ENCODE measurements around the gene PLA2G4A.
"Not testable (repeated sequence)": the region's sequence is repeated elsewhere in the genome, so short reads cannot be mapped to it uniquely, and the experiment has no call there.

PLA2G4A gene

GRCh38 chr1:186901631-186902030, 72.9 kb downstream of the PLA2G4A start:
- no peak overlapping the region for H3K27ac ChIP-seq (ENCODE audit: low read length)
- H3K4me3 ChIP-seq (ENCODE audit: low read length) = no peak overlapping the region
- H3K9me3 ChIP-seq (ENCODE audit: insufficient read depth, low read depth, low read length) = no peaks in the 10 kb centered on the region
- no peak overlapping the region for H3K9ac ChIP-seq (ENCODE audit: low read depth, low read length)
- H3K36me3 ChIP-seq (ENCODE audit: insufficient read depth, low read depth, low read length) = no peaks in the 10 kb centered on the region
- H3K27me3 ChIP-seq (ENCODE audit: insufficient read depth, low read length) = no peaks in the 10 kb centered on the region
- H3K4me1 ChIP-seq (ENCODE audit: insufficient read depth, low read length) = no peaks in the 10 kb centered on the region

GRCh38 chr1:186903374-186904136, 74.8 kb downstream of the PLA2G4A start:
- Histone ChIP-seq H3K4me1 (ENCODE audit: insufficient read depth, low read length) (no peaks in the 10 kb centered on the region), H3K4me3 (ENCODE audit: low read length) (no peak overlapping the region), H3K9ac (ENCODE audit: low read depth, low read length) (no peak overlapping the region), H3K27me3 (ENCODE audit: insufficient read depth, low read length) (no peaks in the 10 kb centered on the region), H3K36me3 (ENCODE audit: insufficient read depth, low read depth, low read length) (no peaks in the 10 kb centered on the region), H3K27ac (ENCODE audit: low read length) (no peak overlapping the region), H3K9me3 (ENCODE audit: insufficient read depth, low read depth, low read length) (no peaks in the 10 kb centered on the region)

- Histone ChIP-seq H3K36me3 (ENCODE audit: insufficient read depth, low read depth, low read length) (no peaks in the 10 kb centered on the region), H3K9me3 (ENCODE audit: insufficient read depth, low read depth, low read length) (no peaks in the 10 kb centered on the region), H3K27me3 (ENCODE audit: insufficient read depth, low read length) (no peaks in the 10 kb centered on the region), H3K9ac (ENCODE audit: low read depth, low read length) (no peak overlapping the region), H3K4me3 (ENCODE audit: low read length) (no peak overlapping the region), H3K27ac (ENCODE audit: low read length) (no peak overlapping the region), H3K4me1 (ENCODE audit: insufficient read depth, low read length) (no peaks in the 10 kb centered on the region)
These were observed 75.6 kb downstream of the PLA2G4A start for GRCh38 chr1:186904361-186904760.

DNA sequence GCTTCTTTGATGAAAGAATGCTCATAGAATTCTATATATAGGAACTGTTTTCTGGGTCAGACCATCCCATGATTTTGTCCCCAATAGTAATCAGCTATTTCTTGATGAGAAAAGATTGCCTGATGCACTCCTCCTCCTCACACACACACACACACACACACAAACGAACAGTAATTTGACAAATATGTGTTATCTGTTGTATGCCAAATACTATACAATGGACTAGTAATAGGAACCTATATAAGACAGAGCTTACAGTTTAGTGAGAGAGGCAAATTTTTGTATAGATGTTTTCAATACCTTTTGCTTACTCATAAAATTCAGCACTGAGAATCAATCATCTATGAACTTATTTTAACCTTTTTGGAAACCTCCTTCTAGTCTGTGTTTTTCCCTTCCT, 76.8 kb downstream of the PLA2G4A start:
- Histone ChIP-seq H3K9me3 (ENCODE audit: insufficient read depth, low read depth, low read length) (no peaks in the 10 kb centered on the region), H3K9ac (ENCODE audit: low read depth, low read length) (no peak overlapping the region), H3K36me3 (ENCODE audit: insufficient read depth, low read depth, low read length) (no peaks in the 10 kb centered on the region), H3K4me1 (ENCODE audit: insufficient read depth, low read length) (no peaks in the 10 kb centered on the region), H3K27me3 (ENCODE audit: insufficient read depth, low read length) (no peaks in the 10 kb centered on the region), H3K27ac (ENCODE audit: low read length) (no peak overlapping the region), H3K4me3 (ENCODE audit: low read length) (no peak overlapping the region)

DNA sequence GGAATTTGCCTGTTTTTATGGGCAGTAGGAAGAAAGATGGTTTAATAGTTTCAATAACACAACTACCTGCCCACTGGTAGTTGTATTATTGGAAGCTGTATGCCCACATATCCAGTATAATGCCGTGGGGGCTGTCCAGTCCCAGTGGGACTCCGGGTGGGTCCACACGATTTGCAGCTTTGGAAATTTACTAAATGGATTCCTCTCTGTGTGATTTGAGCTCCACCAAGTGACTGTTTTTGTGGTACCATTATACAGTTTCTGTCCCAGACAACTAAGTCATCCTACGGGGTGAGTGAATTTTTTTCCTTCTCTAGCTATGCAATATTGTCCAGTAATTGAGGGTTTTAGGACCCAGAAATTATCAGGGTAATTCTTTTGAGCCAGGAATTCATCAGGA, 86.8 kb downstream of the PLA2G4A start:
- Histone ChIP-seq H3K9ac (ENCODE audit: low read depth, low read length) (no peak overlapping the region), H3K4me1 (ENCODE audit: insufficient read depth, low read length) (no peaks in the 10 kb centered on the region), H3K36me3 (ENCODE audit: insufficient read depth, low read depth, low read length) (no peaks in the 10 kb centered on the region), H3K9me3 (ENCODE audit: insufficient read depth, low read depth, low read length) (no peaks in the 10 kb centered on the region), H3K27me3 (ENCODE audit: insufficient read depth, low read length) (no peaks in the 10 kb centered on the region), H3K27ac (ENCODE audit: low read length) (no peak overlapping the region), H3K4me3 (ENCODE audit: low read length) (no peak overlapping the region)

DNA sequence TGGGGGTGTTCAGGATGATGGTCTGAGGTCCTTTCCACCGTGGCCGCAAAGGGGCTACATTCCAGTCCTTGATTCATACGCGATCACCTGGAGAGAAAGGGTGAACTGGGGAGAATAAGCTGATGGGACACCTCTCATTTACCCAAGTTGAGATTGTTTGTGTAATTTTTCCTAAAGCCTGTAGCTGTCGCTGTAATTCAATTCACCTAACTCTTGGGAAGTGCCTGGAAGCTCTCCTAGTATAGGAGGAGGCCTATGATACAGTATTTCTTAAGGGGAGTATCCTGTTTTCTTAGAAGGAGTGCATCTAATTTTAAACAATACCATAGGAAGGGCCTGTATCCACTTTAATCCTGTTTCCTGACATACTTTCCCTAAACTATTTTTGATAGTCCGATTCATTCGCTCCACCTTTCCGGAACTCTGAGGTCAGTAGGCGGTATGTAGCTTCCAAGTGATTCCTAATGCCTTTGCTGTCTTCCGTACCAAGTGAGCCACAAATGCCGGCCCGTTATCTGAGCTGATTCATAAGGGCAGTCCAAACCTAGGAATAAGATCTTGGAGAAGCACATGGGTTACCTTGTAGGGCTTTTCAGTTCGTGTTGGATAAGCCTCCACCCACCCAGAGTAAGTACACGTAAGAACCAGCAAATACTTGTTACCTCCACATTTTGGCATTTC, 88.5 kb downstream of the PLA2G4A start:
- H3K4me3 ChIP-seq (ENCODE audit: low read length); H3K36me3 ChIP-seq (ENCODE audit: insufficient read depth, low read depth, low read length); H3K27me3 ChIP-seq (ENCODE audit: insufficient read depth, low read length); H3K27ac ChIP-seq (ENCODE audit: low read length); H3K9ac ChIP-seq (ENCODE audit: low read depth, low read length); H3K9me3 ChIP-seq (ENCODE audit: insufficient read depth, low read depth, low read length); H3K4me1 ChIP-seq (ENCODE audit: insufficient read depth, low read length): not testable (repeated sequence)

DNA sequence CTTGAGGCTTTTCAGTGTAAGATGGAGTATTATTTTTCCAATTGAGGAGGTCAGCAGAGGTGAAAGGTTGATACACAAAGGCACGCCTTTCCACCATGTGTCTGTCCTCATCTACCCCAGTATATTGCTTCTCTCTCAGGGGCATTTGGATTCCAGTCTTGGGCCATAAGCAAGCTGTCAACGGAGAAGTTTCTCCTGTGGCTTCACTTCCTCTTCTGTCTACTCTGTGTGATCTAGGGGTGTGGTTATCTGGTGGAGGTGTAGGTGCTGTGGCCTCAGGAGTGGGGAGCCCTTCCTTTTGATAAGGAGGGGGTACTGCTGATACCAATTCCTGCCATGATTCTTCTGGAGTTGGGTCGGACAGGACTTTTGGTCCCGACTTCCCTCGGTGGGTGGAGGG, 92.6 kb downstream of the PLA2G4A start:
- not testable (repeated sequence) for H3K4me1 ChIP-seq (ENCODE audit: insufficient read depth, low read length); H3K4me3 ChIP-seq (ENCODE audit: low read length); H3K9ac ChIP-seq (ENCODE audit: low read depth, low read length); H3K36me3 ChIP-seq (ENCODE audit: insufficient read depth, low read depth, low read length); H3K27ac ChIP-seq (ENCODE audit: low read length); H3K27me3 ChIP-seq (ENCODE audit: insufficient read depth, low read length); H3K9me3 ChIP-seq (ENCODE audit: insufficient read depth, low read depth, low read length)

DNA sequence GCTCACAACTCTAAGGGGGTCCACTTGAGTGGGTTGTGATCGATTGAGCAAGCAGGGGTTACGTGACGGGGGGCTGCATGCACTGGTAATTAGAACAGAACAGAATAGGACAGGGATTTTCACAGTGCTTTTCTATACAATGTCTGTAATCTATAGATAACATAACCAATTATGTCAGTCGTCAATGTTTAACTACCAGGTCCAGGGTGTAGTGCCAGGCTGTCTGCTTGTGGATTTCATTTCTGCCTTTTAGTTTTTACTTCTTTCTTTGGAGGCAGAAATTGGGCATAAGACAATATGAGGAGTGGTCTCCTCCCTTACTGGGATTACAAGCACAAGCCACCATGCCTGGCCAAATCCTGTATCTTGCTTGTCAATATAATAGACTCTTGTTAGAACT, 94.1 kb downstream of the PLA2G4A start:
- not testable (repeated sequence) for H3K9me3 ChIP-seq (ENCODE audit: insufficient read depth, low read depth, low read length); H3K4me3 ChIP-seq (ENCODE audit: low read length); H3K4me1 ChIP-seq (ENCODE audit: insufficient read depth, low read length); H3K36me3 ChIP-seq (ENCODE audit: insufficient read depth, low read depth, low read length); H3K27me3 ChIP-seq (ENCODE audit: insufficient read depth, low read length); H3K9ac ChIP-seq (ENCODE audit: low read depth, low read length); H3K27ac ChIP-seq (ENCODE audit: low read length)

- Histone ChIP-seq H3K9me3 (ENCODE audit: insufficient read depth, low read depth, low read length) (no peaks in the 10 kb centered on the region), H3K27me3 (ENCODE audit: insufficient read depth, low read length) (no peaks in the 10 kb centered on the region), H3K4me1 (ENCODE audit: insufficient read depth, low read length) (no peaks in the 10 kb centered on the region), H3K4me3 (ENCODE audit: low read length) (no peak overlapping the region), H3K9ac (ENCODE audit: low read depth, low read length) (no peak overlapping the region), H3K27ac (ENCODE audit: low read length) (no peak overlapping the region), H3K36me3 (ENCODE audit: insufficient read depth, low read depth, low read length) (no peaks in the 10 kb centered on the region)
These were observed 94.7 kb downstream of the PLA2G4A start for GRCh38 chr1:186923486-186923885.

DNA sequence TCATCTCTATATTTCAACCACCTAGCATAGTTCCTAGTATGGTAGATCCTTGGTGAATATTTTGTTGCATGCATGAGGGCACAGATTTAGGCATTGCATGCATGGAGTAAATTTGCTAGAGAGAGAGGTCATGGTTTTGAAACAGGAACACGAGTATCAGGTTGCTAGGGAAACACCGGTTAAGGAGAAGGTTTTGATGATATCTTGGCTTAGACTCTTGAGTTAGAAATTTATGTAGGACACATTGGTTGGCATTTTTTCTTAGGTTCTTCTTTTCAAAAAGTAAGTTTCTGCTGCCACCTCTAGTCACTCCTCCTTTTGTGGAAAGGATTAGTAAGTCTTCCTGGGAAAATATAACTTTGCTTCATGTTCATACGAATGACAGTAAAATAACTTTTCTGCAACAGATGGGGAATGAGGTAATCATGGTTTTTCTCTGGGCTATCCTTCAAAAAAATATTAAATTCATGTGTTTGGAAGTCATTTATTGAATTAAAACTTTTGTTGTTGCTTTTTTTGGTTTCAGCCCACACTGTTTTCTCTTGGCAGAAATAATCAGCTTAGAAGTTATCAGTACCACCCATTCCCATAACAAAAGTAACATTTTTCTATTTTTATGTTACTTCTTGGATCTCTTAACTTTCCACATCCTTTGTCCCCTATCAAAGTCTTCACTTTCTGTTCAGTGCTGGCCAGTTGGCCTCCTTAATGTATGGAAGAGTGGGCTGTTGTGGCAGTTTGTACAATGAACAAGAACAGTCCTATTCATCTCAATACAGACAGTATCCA, 97.3 kb downstream of the PLA2G4A start:
- Histone ChIP-seq H3K27me3 (ENCODE audit: insufficient read depth, low read length) (no peaks in the 10 kb centered on the region), H3K4me3 (ENCODE audit: low read length) (no peak overlapping the region), H3K9ac (ENCODE audit: low read depth, low read length) (no peak overlapping the region), H3K36me3 (ENCODE audit: insufficient read depth, low read depth, low read length) (no peaks in the 10 kb centered on the region), H3K27ac (ENCODE audit: low read length) (no peak overlapping the region), H3K9me3 (ENCODE audit: insufficient read depth, low read depth, low read length) (no peaks in the 10 kb centered on the region), H3K4me1 (ENCODE audit: insufficient read depth, low read length) (no peaks in the 10 kb centered on the region)

DNA sequence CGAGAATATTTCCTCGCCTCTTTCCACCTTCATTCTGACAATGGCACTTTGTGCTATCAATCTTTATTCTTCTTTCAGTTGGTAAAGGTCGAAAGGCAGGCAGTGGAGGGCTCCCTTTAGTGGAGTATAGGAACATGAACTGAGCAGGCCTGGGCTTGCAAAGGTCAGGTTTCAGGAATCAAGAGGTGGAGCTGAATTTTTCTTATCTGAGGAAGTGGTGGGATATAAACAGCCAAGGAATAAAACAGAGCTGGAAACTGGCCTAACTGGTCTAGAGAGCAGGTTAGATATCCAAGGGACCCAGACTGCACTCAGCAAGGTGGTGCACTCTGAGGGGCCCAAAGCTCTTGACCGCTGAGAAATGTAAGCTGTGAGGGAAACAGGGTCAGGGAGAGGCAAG, 99.1 kb downstream of the PLA2G4A start:
- H3K36me3 ChIP-seq (ENCODE audit: insufficient read depth, low read depth, low read length) = no peaks in the 10 kb centered on the region
- no peak overlapping the region for H3K4me3 ChIP-seq (ENCODE audit: low read length)
- H3K4me1 ChIP-seq (ENCODE audit: insufficient read depth, low read length) = no peaks in the 10 kb centered on the region
- no peaks in the 10 kb centered on the region for H3K9me3 ChIP-seq (ENCODE audit: insufficient read depth, low read depth, low read length)
- no peak overlapping the region for H3K27ac ChIP-seq (ENCODE audit: low read length)
- no peaks in the 10 kb centered on the region for H3K27me3 ChIP-seq (ENCODE audit: insufficient read depth, low read length)
- H3K9ac ChIP-seq (ENCODE audit: low read depth, low read length) = no peak overlapping the region

- H3K4me1 ChIP-seq (ENCODE audit: insufficient read depth, low read length) = no peaks in the 10 kb centered on the region
- H3K27me3 ChIP-seq (ENCODE audit: insufficient read depth, low read length) = no peaks in the 10 kb centered on the region
- no peak overlapping the region for H3K9ac ChIP-seq (ENCODE audit: low read depth, low read length)
- no peaks in the 10 kb centered on the region for H3K36me3 ChIP-seq (ENCODE audit: insufficient read depth, low read depth, low read length)
- no peaks in the 10 kb centered on the region for H3K9me3 ChIP-seq (ENCODE audit: insufficient read depth, low read depth, low read length)
- H3K27ac ChIP-seq (ENCODE audit: low read length) = no peak overlapping the region
- no peak overlapping the region for H3K4me3 ChIP-seq (ENCODE audit: low read length)
These were observed 101.5 kb downstream of the PLA2G4A start for GRCh38 chr1:186930238-186930637.

Measured in iPS-20b (cell line).